OCI-LY3 (cell line): ENCODE data around the gene HNRNPLL.
"Not testable (repeated sequence)": the region's sequence is repeated elsewhere in the genome, so short reads cannot be mapped to it uniquely, and the experiment has no call there.

ENCODE experiments used
- H2AFZ ChIP-seq: fragments of 200-600, 300-600 bp; shearing (Covaris generic); 2 replicates; pipeline ENCODE4 v1.6.0; 2014; ENCODE audit warnings: antibody characterized with exemption, low read depth, low read length
- H3K27ac ChIP-seq: fragments of 200-600, 300-600 bp; sonication (generic); 2 replicates; pipeline ENCODE4 v1.5.1; 2014; ENCODE audit warnings: mild to moderate bottlenecking, low read length, moderate library complexity, mixed read lengths
- H3K27me3 ChIP-seq: fragments of 200-600, 300-600 bp; sonication (generic); 2 replicates; pipeline ENCODE4 v1.6.1; 2014; ENCODE audit warnings: low read depth, low read length, mixed read lengths
- H3K36me3 ChIP-seq: fragments of 200-600, 300-600 bp; sonication (generic); replicated peaks from 2 replicates; pipeline ENCODE3; 2014; ENCODE audit warnings: low read depth, low read length, mixed read lengths
- H3K4me1 ChIP-seq: fragments of 300-600, 200-600 bp; sonication (generic); 2 replicates; pipeline ENCODE4 v1.6.1; 2014; ENCODE audit warnings: low read length, mixed read lengths
- H3K4me2 ChIP-seq: fragments of 200-600, 300-600 bp; sonication (generic); 2 replicates; pipeline ENCODE4 v1.6.1; 2014; ENCODE audit warnings: low read length, mixed read lengths
- H3K4me3 ChIP-seq: fragments of 300-600, 200-600 bp; sonication (generic); 2 replicates; pipeline ENCODE4 v1.5.1; 2014; ENCODE audit warnings: antibody characterized with exemption, mild to moderate bottlenecking, low read length, moderate library complexity
- H3K79me2 ChIP-seq: fragments of 300-600, 200-600 bp; shearing (Covaris generic); 2 replicates; pipeline ENCODE4 v1.6.1; 2014; ENCODE audit warnings: mild to moderate bottlenecking, low read length, mixed read lengths
- H3K9ac ChIP-seq: fragments of 300-600, 200-600 bp; shearing (Covaris generic); 2 replicates; pipeline ENCODE4 v1.6.0; 2014; ENCODE audit warnings: mild to moderate bottlenecking, low read length, moderate library complexity
- H3K9me3 ChIP-seq: fragments of 200-600, 300-600 bp; shearing (Covaris generic); 2 replicates; pipeline ENCODE4 v1.6.1; 2014; ENCODE audit warnings: low read length, mixed read lengths; ENCODE audit not compliant: insufficient read depth
- H4K20me1 ChIP-seq: fragments of 200-600, 300-600 bp; sonication (generic); 2 replicates; pipeline ENCODE4 v1.6.1; 2016; ENCODE audit warnings: low read length, mixed read lengths; ENCODE audit not compliant: insufficient read depth
- CTCF ChIP-seq: fragments of 200-600, 300-600 bp; sonication (generic); IDR thresholded peaks from 2 replicates; pipeline ENCODE4 v1.5.1; 2014; ENCODE audit warnings: antibody characterized with exemption, low read length, low read depth
- EZH2phosphoT487 ChIP-seq: fragments of 200-600 bp; shearing (Covaris generic); IDR thresholded peaks from 2 replicates; pipeline ENCODE4 v1.6.1; 2018; ENCODE audit warnings: antibody characterized with exemption, mixed run types, low read depth

HNRNPLL gene

GRCh38 chr2:38648107-38648761 is 45.5 kb upstream of the HNRNPLL start:
- no peaks in the 10 kb centered on the region for H3K9me3 ChIP-seq
- H2AFZ ChIP-seq = no peak overlapping the region
- no peak overlapping the region for H3K4me3 ChIP-seq
- peaks cover 19% of the 10 kb centered on the region for H3K4me1 ChIP-seq
- no peak overlapping the region for H3K27ac ChIP-seq
- peak overlapping the region; percentile 5; the same call in 1 of the 2 replicates for H3K4me2 ChIP-seq
- H3K9ac ChIP-seq = no peak overlapping the region
- TF ChIP-seq CTCF (no peak), EZH2phosphoT487 (no peak)
- peaks cover 4% of the 10 kb centered on the region; the same call in 1 of the 2 replicates for H3K27me3 ChIP-seq
- H4K20me1 ChIP-seq = no peaks in the 10 kb centered on the region
- H3K36me3 ChIP-seq = no peaks in the 10 kb centered on the region
- H3K79me2 ChIP-seq = no peaks in the 10 kb centered on the region

GRCh38 chr2:38643683-38644511 is 41.2 kb upstream of the HNRNPLL start:
- not testable (repeated sequence) for H2AFZ ChIP-seq, H3K27me3 ChIP-seq, H3K27ac ChIP-seq, H3K4me2 ChIP-seq, H3K79me2 ChIP-seq, H4K20me1 ChIP-seq, H3K36me3 ChIP-seq, H3K4me1 ChIP-seq, H3K9me3 ChIP-seq, H3K4me3 ChIP-seq, H3K9ac ChIP-seq

DNA sequence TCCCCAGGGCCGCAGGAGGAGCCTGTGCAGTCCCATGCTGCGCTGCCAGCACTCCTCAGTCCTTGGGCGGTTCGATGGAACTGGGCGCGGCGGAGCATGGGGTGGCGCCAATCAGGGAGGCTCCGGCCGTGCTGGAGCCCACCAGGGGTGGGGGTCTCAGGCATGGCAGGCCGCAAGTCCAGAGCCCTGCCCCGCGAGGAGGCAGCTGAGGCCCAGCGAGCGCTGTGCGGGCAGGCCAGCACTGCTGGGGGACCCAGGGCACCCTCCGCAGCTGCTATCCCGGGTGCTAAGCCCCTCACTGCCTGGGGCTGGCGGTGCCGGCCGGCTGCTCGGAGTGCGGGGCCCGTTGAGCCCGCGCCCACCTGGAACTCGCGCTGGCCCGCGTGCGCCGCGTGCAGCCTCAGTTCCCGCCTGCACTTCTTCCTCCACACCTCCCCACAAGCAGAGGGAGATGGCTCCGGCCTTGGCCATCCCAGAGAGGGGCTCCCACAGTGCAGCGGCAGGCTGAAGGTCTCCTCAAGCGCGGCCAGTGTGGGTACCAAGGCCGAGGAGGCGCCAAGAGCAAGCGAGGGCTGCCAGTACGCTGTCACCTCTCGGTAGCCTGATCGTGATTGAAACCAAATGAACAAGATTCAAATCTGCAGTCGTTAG is 40.4 kb upstream of the HNRNPLL start:
- H4K20me1 ChIP-seq = no peaks in the 10 kb centered on the region
- H3K79me2 ChIP-seq = no peaks in the 10 kb centered on the region
- H3K27ac ChIP-seq = no peak overlapping the region
- H3K9ac ChIP-seq = no peak overlapping the region
- H3K27me3 ChIP-seq = peaks cover 6% of the 10 kb centered on the region
- H3K4me1 ChIP-seq = peaks cover 5% of the 10 kb centered on the region
- no peak overlapping the region for H3K4me3 ChIP-seq
- no peaks in the 10 kb centered on the region for H3K36me3 ChIP-seq
- no peaks in the 10 kb centered on the region for H3K9me3 ChIP-seq
- TF ChIP-seq EZH2phosphoT487 (no peak), CTCF (no peak)
- no peak overlapping the region for H2AFZ ChIP-seq
- H3K4me2 ChIP-seq = no peak overlapping the region

GRCh38 chr2:38642373-38643017 is 39.8 kb upstream of the HNRNPLL start:
- H3K4me3 ChIP-seq, H3K9me3 ChIP-seq, H3K9ac ChIP-seq, H3K36me3 ChIP-seq, H2AFZ ChIP-seq, H3K27me3 ChIP-seq, H4K20me1 ChIP-seq, H3K79me2 ChIP-seq, H3K4me2 ChIP-seq, H3K4me1 ChIP-seq, H3K27ac ChIP-seq: not testable (repeated sequence)
